SK-N-SH (cell line): Measurements from ENCODE around the gene WDR62.

Experiments used
- CHD2 ChIP-seq: fragments of 150-350 bp; IDR thresholded peaks from 2 replicates; pipeline ENCODE4 v1.6.1; 2018; ENCODE audit warnings: low read length; ENCODE audit not compliant: partially characterized antibody
- EZH2phosphoT487 ChIP-seq: fragments of 200-600 bp; sonication (generic); IDR thresholded peaks from 2 replicates; pipeline ENCODE4 v1.6.1; 2017; ENCODE audit warnings: low read depth, mixed run types, mild to moderate bottlenecking, antibody characterized with exemption, moderate library complexity, borderline replicate concordance
- FOSL2 ChIP-seq: IDR thresholded peaks from 2 replicates; pipeline ENCODE4 v1.4.0; 2012; ENCODE audit warnings: low read depth, mild to moderate bottlenecking, moderate library complexity, borderline replicate concordance
- FOXJ3 ChIP-seq: sonication (generic); formaldehyde crosslinking; IDR thresholded peaks from 2 replicates; pipeline ENCODE4 v1.5.1; 2020; ENCODE audit warnings: mild to moderate bottlenecking, missing genetic modification reagents
- FOXM1 ChIP-seq: IDR thresholded peaks from 2 replicates; pipeline ENCODE4 v1.4.0; 2012; ENCODE audit warnings: low read depth, mild to moderate bottlenecking
- GABPA ChIP-seq: IDR thresholded peaks from 2 replicates; pipeline ENCODE4 v1.4.0; 2012; ENCODE audit warnings: low read depth, mild to moderate bottlenecking
- TF ChIP-seq, protein P1 (sequence below): fragments of 200-600 bp; sonication (generic); IDR thresholded peaks from 2 replicates; pipeline ENCODE4 v1.6.1; 2017; ENCODE audit warnings: antibody characterized with exemption, mild to moderate bottlenecking, moderate library complexity

DNA sequence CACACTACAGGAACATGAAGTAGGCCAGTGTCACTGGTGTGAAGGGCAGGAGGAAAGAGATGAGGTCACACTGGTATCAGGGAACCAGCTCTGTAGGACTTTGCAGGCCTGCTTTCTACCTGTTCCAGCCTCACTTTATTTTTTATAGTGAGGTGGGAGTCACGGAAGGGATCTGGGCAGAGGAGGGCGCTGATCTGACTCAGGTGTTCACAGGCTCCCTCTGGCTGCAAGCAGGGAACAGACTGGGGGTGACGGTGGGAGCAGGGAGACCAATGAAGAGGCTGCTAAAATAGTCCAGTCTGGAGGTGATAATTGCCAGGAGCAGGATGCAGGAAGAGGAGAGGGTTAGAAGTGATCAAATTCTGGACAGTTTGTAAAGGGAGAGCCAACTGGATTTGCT lies 3.5 kb upstream of the WDR62 start:
- TF ChIP-seq, protein P1, sequence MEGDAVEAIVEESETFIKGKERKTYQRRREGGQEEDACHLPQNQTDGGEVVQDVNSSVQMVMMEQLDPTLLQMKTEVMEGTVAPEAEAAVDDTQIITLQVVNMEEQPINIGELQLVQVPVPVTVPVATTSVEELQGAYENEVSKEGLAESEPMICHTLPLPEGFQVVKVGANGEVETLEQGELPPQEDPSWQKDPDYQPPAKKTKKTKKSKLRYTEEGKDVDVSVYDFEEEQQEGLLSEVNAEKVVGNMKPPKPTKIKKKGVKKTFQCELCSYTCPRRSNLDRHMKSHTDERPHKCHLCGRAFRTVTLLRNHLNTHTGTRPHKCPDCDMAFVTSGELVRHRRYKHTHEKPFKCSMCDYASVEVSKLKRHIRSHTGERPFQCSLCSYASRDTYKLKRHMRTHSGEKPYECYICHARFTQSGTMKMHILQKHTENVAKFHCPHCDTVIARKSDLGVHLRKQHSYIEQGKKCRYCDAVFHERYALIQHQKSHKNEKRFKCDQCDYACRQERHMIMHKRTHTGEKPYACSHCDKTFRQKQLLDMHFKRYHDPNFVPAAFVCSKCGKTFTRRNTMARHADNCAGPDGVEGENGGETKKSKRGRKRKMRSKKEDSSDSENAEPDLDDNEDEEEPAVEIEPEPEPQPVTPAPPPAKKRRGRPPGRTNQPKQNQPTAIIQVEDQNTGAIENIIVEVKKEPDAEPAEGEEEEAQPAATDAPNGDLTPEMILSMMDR: no peak
- TF ChIP-seq EZH2phosphoT487: no peak
- no peak for TF ChIP-seq CHD2
- no peak for TF ChIP-seq FOSL2
- no peak for TF ChIP-seq FOXM1
- no peak for TF ChIP-seq FOXJ3 (CRISPR knock-in tag)
- TF ChIP-seq GABPA: no peak
